Stomach (tissue), 9 donors: ENCODE measurements around the gene KDM2B. TPM values are rescaled to one million over a fixed set of nuclear protein-coding genes. Genes with fewer than 3 reads are reported as not detected.
A peak's percentile ranks its signal among the peaks of the same experiment; 100 is the strongest.

Experiments
- DNase-seq, 2 donors: peaks; one replicate each; pipeline versions ENCODE4 v3.0.0 to v3.0.0-alpha.2; 2013 to 2019
- H3K27ac ChIP-seq, 5 donors: fragments of 200-600 bp in 4 of 5; sonication (generic) in 4 of 5; one replicate each; pipeline ENCODE4 v1.5.1; 2013 to 2019; ENCODE audit warnings: mild to moderate bottlenecking in 1 of 5, moderate library complexity in 1 of 5
- H3K27me3 ChIP-seq, 3 donors: fragments of 200-600 bp; sonication (generic); one replicate each; pipeline ENCODE4 v1.5.1; 2017 to 2019; ENCODE audit warnings: mixed run types in 1 of 3
- H3K36me3 ChIP-seq, 4 donors: fragments of 200-600 bp; sonication (generic); 1 replicate in 3 of 4; 2 replicates in 1 of 4; pipeline ENCODE4 v1.5.1; 2016 to 2019
- H3K4me1 ChIP-seq, 4 donors: fragments of 200-600 bp; sonication (generic); one replicate each; pipeline ENCODE4 v1.5.1; 2016 to 2019
- H3K4me3 ChIP-seq, 4 donors: fragments of 200-600 bp; sonication (generic) in 3 of 4; one replicate each; pipeline ENCODE4 v1.5.1; 2016 to 2019; ENCODE audit warnings: mild to moderate bottlenecking in 1 of 4
- H3K9me3 ChIP-seq, 4 donors: fragments of 200-600 bp; sonication (generic); one replicate each; pipeline ENCODE4 v1.5.1; 2016 to 2019
- EP300 ChIP-seq: sonication (generic); formaldehyde crosslinking; IDR thresholded peaks from one replicate; pipeline ENCODE4 v1.6.1; 2017; ENCODE audit warnings: antibody characterized with exemption
- POLR2A ChIP-seq, 4 donors: fragments of 450-650 bp; IDR thresholded peaks; one replicate each; pipeline ENCODE4 v1.6.1; 2016; ENCODE audit warnings: antibody characterized with exemption in 4 of 4, control low read depth in 2 of 4, mild to moderate bottlenecking in 1 of 4, moderate library complexity in 1 of 4
- POLR2AphosphoS5 ChIP-seq, 3 donors: sonication (generic); formaldehyde crosslinking; IDR thresholded peaks; one replicate each; pipeline ENCODE4 v1.6.1; 2016; ENCODE audit warnings: antibody characterized with exemption in 3 of 3
- WGBS, 5 donors: extraction: QIAGEN DNeasy Blood & Tissue Kit in 3 of 5; methylation state at CpG; one replicate each; pipeline versions ENCODE4 v1.1.5 to v1.1.7; 2013 to 2018; 5-methylcytosine and 5-hydroxymethylcytosine counted together
- intact Hi-C: fragments of 100-400 bp; cut with DNase I; formaldehyde crosslinking; loops from one replicate; pipeline ENCODE4 v1.15.1; 2023; ENCODE audit warnings: low total_unique reads
- polyA plus RNA-seq, 3 donors: library from polyadenylated mRNA; stranded (reverse); fragments of 200-250 nt; gene quantifications; one replicate each; pipeline ENCODE4 v1.2.3, GENCODE V29; 2013
- total RNA-seq, 5 donors: library from RNA; depleted of rRNA; stranded (reverse); fragments of >200 nt; gene quantifications; one replicate each; pipeline versions ENCODE4 v1.1.0 to v1.2.3, GENCODE V29; 2014 to 2016
- TF ChIP-seq, protein P1 (sequence below), 7 experiments: fragments of 450-650 bp in 4 of 7; fragments of 200-600 bp in 3 of 7; sonication (generic) in 3 of 7; IDR thresholded peaks; one replicate each; pipeline ENCODE4 v1.5.1; 2016 to 2019; ENCODE audit warnings: antibody characterized with exemption in 7 of 7, control low read depth in 2 of 7, mild to moderate bottlenecking in 1 of 7
- donor health status: healthy with polysubstance abuse.
- donor health status: Bipolar disorder and iron deficiency.
- donor health status: healthy.

The KDM2B gene
- total and polyA plus RNA-seq, 8 donors: 5.8 to 72.8 (median 11.7) TPM

DNA sequence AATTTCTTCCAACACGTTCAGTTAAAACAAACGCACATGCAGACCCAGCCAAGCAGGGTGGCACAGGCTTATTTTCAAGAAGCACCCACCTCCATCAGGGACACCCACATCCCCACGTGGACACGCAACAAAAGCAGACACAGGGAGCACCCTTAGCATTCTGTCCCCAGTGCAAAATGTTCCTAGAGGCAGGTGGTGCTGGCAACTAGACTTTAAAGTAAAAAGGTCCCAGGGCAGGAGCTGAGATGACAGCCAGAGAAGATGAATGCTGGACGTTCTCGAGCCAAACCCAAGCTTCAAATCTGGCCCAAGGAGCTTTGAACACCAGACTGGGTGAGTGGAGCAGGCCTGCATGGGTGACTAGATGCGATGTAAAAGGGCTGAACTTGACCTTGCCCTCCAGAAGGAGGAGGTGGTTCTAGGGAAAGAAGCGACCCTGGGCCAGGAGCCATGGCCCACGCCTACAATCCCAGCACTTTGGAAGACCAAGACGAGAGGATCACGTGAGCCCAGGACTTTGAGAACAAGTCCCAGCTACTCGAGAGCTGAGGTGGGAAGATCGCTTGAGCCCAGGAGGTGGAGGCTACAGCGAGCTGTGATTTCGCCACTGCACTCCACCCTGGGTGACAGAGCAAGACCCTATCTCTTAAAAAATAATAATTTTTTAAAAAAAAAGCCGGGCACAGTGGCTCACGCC, 47.3 kb downstream of the KDM2B start:
- peaks cover 48 to 71% (median 59%) of the 10 kb centered on the region in 4 donors for H3K4me1 ChIP-seq
- H3K4me3 ChIP-seq: no peak overlapping the region
- peak overlapping the region in 3 of 5 donors; percentile 56 to 70 (median 61) for H3K27ac ChIP-seq
- 63 to 72% (median 67%) methylated on average over 17 of the region's 17 CpGs for WGBS, 5 donors
- no peak for DNase-seq
- no peaks in the 10 kb centered on the region for H3K9me3 ChIP-seq
- peaks cover 0 to 30% (median 8%) of the 10 kb centered on the region in 4 donors for H3K36me3 ChIP-seq
- intact Hi-C loops: no loop called here
- TF ChIP-seq POLR2AphosphoS5 (IDR thresholded peaks at IDR 0.05): no peak
- no peaks in the 10 kb centered on the region for H3K27me3 ChIP-seq

DNA sequence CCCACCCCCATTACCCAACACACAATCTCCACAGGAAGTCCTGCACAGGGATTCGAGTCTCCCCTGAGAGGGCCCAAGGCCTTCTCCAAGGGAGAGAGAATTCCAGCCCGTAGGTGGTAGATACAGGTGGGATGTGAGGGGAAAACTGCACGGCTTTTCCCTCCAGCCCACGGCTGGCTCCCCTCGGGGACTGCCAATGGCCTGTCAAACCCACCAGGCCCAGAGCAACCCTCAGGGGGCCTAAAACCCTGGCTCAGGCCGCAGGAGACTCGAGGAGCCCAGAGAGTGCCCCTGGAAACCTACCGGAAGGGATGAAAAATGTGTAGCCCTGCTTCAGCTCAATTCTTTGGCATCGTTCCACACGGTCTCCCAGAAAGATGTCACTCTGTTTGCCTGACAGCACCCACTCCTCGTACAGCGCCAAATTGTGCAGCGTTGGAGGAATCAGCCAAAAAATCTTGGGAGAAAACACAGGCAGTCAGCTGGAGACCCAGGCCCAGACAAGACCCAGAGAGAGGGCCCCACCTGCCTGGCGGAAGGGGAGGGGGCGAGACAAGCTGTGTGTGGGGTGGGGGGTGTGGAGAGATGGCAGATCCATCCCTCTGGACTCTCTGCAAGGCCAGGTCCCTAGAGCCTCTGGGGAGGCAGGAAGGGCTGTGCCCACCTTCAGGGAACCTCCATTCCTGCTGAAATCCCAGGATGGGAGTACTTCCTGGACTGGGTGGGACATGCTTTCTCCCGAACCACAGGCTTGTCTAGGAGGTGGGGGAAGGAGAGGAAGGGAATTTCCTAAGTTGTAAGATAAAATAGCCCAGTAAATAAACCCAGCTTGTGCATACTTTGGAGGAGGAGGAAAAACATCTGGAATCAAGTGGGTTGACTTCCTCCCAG, 48.1 kb downstream of the KDM2B start:
- DNase-seq: peak in 1 of 2 donors; percentile 69

DNA sequence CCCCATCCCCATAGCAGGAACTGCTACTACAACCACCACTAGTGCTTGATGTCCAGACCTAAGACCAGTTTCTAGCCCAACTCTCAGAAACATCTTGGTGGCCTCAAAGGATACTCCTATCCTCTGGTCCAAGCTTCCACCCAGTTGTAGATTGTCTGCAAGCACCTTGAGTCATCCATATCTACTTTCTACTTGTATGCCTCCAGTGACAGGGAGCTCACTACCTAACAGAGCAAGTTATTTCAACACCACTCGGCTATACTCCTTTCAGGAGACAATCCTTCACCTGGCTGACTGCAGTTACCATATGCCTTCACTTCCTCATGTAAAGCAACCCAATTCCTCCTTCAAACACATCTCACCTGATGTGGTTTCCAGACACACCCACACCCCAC, 49.5 kb downstream of the KDM2B start:
- Histone ChIP-seq H3K4me3 (no peak overlapping the region), H3K36me3 (peaks cover 0 to 37% (median 12%) of the 10 kb centered on the region in 4 donors), H3K9me3 (no peaks in the 10 kb centered on the region), H3K27me3 (no peaks in the 10 kb centered on the region), H3K4me1 (peaks cover 32 to 54% (median 46%) of the 10 kb centered on the region in 4 donors), H3K27ac (peak overlapping the region in 2 of 5 donors; percentile 26 to 28)
- DNase-seq: no peak
- intact Hi-C loops: no loop called here
- WGBS, 5 donors: 85 to 100% (median 90%) methylated on average over 1 of the region's 1 CpG
- TF ChIP-seq, protein P1, sequence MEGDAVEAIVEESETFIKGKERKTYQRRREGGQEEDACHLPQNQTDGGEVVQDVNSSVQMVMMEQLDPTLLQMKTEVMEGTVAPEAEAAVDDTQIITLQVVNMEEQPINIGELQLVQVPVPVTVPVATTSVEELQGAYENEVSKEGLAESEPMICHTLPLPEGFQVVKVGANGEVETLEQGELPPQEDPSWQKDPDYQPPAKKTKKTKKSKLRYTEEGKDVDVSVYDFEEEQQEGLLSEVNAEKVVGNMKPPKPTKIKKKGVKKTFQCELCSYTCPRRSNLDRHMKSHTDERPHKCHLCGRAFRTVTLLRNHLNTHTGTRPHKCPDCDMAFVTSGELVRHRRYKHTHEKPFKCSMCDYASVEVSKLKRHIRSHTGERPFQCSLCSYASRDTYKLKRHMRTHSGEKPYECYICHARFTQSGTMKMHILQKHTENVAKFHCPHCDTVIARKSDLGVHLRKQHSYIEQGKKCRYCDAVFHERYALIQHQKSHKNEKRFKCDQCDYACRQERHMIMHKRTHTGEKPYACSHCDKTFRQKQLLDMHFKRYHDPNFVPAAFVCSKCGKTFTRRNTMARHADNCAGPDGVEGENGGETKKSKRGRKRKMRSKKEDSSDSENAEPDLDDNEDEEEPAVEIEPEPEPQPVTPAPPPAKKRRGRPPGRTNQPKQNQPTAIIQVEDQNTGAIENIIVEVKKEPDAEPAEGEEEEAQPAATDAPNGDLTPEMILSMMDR (IDR thresholded peaks at IDR 0.05): no peak
- no peak for TF ChIP-seq POLR2A (IDR thresholded peaks at IDR 0.05)
- TF ChIP-seq POLR2AphosphoS5 (IDR thresholded peaks at IDR 0.05): no peak
- no peak for TF ChIP-seq EP300

More for the DNA sequence above, 48.1 kb downstream of the KDM2B start:
- WGBS, 5 donors: 61 to 78% (median 76%) methylated on average over 15 to 16 of the region's 16 CpGs
- intact Hi-C loops: no loop called here
- Histone ChIP-seq H3K9me3 (no peaks in the 10 kb centered on the region), H3K4me3 (no peak overlapping the region), H3K4me1 (peaks cover 42 to 65% (median 53%) of the 10 kb centered on the region in 4 donors), H3K27me3 (no peaks in the 10 kb centered on the region), H3K27ac (peak overlapping the region; percentile 3 to 70 (median 56)), H3K36me3 (peaks cover 0 to 36% (median 12%) of the 10 kb centered on the region in 4 donors)
- TF ChIP-seq POLR2AphosphoS5 (IDR thresholded peaks at IDR 0.05): peak in 1 of 3 donors; percentile 11
- TF ChIP-seq, protein P1 (IDR thresholded peaks at IDR 0.05): no peak

DNA sequence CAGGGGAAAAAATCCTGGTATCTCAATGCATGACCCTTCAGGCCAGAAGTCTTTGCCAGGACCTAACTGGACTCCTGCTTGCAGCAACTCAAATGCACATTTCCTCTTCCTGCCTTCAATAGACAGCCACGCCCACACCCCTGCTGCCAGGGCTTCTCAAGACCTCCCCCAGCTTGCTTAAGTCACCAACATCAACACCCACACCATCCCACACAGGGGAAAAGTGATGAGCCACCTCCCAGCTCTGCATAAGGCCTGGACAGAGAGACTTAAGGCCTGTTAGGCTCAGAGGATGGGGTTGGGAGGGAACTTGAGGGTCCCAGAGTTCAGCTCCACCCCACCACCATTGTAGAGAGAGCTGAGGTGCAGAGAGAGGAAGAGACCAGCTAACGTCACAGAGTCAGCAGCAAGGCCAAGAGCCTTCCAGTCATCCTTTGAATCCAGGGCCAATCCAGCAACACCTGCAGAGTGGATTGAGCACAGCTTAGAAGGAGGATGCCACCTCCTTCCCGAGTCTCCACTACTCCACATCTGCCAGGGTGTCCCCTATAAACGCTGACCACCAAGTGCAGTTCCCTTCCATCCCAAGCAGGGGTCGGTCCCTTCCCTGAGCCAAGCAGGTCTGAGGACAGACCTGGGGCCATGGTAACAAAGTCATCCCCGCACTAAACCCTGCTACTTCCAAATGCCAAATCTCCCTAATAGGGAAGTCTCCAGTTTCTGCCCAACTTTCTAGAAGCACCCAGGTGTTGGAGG, 50.0 kb downstream of the KDM2B start:
- H3K9me3 ChIP-seq: no peaks in the 10 kb centered on the region
- no peaks in the 10 kb centered on the region for H3K27me3 ChIP-seq
- no peak for TF ChIP-seq POLR2AphosphoS5 (IDR thresholded peaks at IDR 0.05)
- TF ChIP-seq, protein P1 (IDR thresholded peaks at IDR 0.05): no peak
- no peak for TF ChIP-seq POLR2A (IDR thresholded peaks at IDR 0.05)
- no peak for TF ChIP-seq EP300
- intact Hi-C loops: no loop called here
- DNase-seq: peak; percentile 61 to 82
- peaks cover 0 to 37% (median 12%) of the 10 kb centered on the region in 4 donors for H3K36me3 ChIP-seq
- 53 to 63% (median 61%) methylated on average over 6 of the region's 6 CpGs for WGBS, 5 donors
- peak overlapping the region in 4 of 5 donors; percentile 7 to 28 (median 18) for H3K27ac ChIP-seq
- peaks cover 27 to 48% (median 42%) of the 10 kb centered on the region in 4 donors for H3K4me1 ChIP-seq
- H3K4me3 ChIP-seq: no peak overlapping the region
